Measurements from ENCODE around the gene MLEC. TPM values are rescaled to one million over a fixed set of nuclear protein-coding genes. Genes with fewer than 3 reads are reported as not detected.

The MLEC gene
- total and polyA plus RNA-seq, 12 donors: 68.3 to 555 (median 264) TPM

- Histone ChIP-seq H3K9me3 (replicated peaks in 1 of 3) (no peaks in the 10 kb centered on the region), H3K27me3 (no peaks in the 10 kb centered on the region), H3K4me3 (no peak overlapping the region), H3K36me3 (replicated peaks in 1 of 2) (no peaks in the 10 kb centered on the region), H3K4me1 (replicated peaks in 1 of 2) (peaks cover 0 to 7% of the 10 kb centered on the region in 2 donors), H3K27ac (no peak overlapping the region)
- 71 to 85% (median 79%) methylated on average over 3 of the region's 3 CpGs for WGBS, 4 donors
- no peak for TF ChIP-seq CTCF (IDR thresholded peaks at IDR 0.05)
- TF ChIP-seq POLR2A (IDR thresholded peaks at IDR 0.05): no peak
- DNase-seq: no peak
- intact Hi-C loops (cut with DNase I): no loop called here
Observed at GRCh38 chr12:120662879-120663278, 24.1 kb upstream of the MLEC start.

DNA sequence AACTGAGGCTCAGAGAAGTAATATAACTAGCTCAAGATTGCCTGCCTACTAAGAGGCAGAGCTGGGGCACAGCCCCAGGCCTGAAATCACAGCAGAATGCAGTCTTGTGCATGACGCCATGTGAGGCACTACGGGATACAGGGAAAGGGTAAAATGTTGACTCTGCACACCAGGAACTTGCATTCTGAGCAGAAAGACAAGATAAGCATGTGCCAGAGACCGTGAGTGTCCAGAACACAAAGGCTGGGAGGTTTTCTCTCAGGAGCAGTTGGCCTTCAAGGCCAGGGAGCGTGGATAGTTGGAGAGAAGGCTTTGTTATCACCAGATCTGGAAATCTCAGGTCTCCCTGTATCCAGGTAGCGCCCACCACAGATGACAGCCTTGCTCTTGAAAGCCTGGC, 23.2 kb upstream of the MLEC start:
- no peak overlapping the region for H3K4me3 ChIP-seq
- intact Hi-C loops (cut with DNase I): no loop called here
- no peaks in the 10 kb centered on the region for H3K27me3 ChIP-seq
- H3K4me1 ChIP-seq (replicated peaks in 1 of 2): peaks cover 0 to 7% of the 10 kb centered on the region in 2 donors
- H3K9me3 ChIP-seq (replicated peaks in 1 of 3): no peaks in the 10 kb centered on the region
- H3K36me3 ChIP-seq (replicated peaks in 1 of 2): no peaks in the 10 kb centered on the region
- 43 to 56% (median 47%) methylated on average over 5 of the region's 5 CpGs for WGBS, 4 donors
- no peak for TF ChIP-seq POLR2A (IDR thresholded peaks at IDR 0.05)
- no peak for TF ChIP-seq CTCF (IDR thresholded peaks at IDR 0.05)
- DNase-seq: peak in 3 of 7 donors; percentile 39 to 53 (median 52)
- H3K27ac ChIP-seq: no peak overlapping the region

GRCh38 chr12:120666571-120667390, 20.2 kb upstream of the MLEC start:
- 88 to 92% (median 91%) methylated on average over 20 to 34 of the region's 34 CpGs for WGBS, 4 donors
- no peak overlapping the region for H3K4me3 ChIP-seq
- TF ChIP-seq POLR2A (IDR thresholded peaks at IDR 0.05) (no peak), CTCF (IDR thresholded peaks at IDR 0.05) (no peak)
- H3K9me3 ChIP-seq (replicated peaks in 1 of 3): no peaks in the 10 kb centered on the region
- intact Hi-C loops (cut with DNase I): no loop called here
- no peak for DNase-seq
- H3K27me3 ChIP-seq: no peaks in the 10 kb centered on the region
- H3K27ac ChIP-seq: no peak overlapping the region
- peaks cover 0 to 10% of the 10 kb centered on the region in 2 donors for H3K4me1 ChIP-seq (replicated peaks in 1 of 2)
- no peaks in the 10 kb centered on the region for H3K36me3 ChIP-seq (replicated peaks in 1 of 2)

GRCh38 chr12:120668091-120668867, 18.7 kb upstream of the MLEC start:
- no peak for DNase-seq
- Histone ChIP-seq H3K4me1 (replicated peaks in 1 of 2) (peaks cover 0 to 10% of the 10 kb centered on the region in 2 donors), H3K27me3 (no peaks in the 10 kb centered on the region), H3K36me3 (replicated peaks in 1 of 2) (no peaks in the 10 kb centered on the region), H3K27ac (peak overlapping the region in 1 of 5 donors; percentile 85), H3K9me3 (replicated peaks in 1 of 3) (no peaks in the 10 kb centered on the region), H3K4me3 (no peak overlapping the region)
- intact Hi-C loops (cut with DNase I): no loop called here
- TF ChIP-seq POLR2A (IDR thresholded peaks at IDR 0.05): no peak
- no peak for TF ChIP-seq CTCF (IDR thresholded peaks at IDR 0.05)
- 88 to 90% (median 89%) methylated on average over 20 of the region's 20 CpGs for WGBS, 4 donors
